Measurements from ENCODE around the gene APOL4. TPM values are rescaled to one million over a fixed set of nuclear protein-coding genes. Genes with fewer than 3 reads are reported as not detected.
"Not testable (repeated sequence)": the region's sequence is repeated elsewhere in the genome, so short reads cannot be mapped to it uniquely, and the experiment has no call there.

Gene APOL4
- total RNA-seq, 2 experiments from 2014 or later = not detected

GRCh38 chr22:36234213-36234612 is 32.6 kb upstream of the APOL4 start:
- Mint-ChIP-seq H3K4me1 (ENCODE audit: low read depth) (peaks cover 46% of the 10 kb centered on the region), H3K27ac (no peak overlapping the region), H3K27me3 (no peaks in the 10 kb centered on the region), H3K4me3 (peak overlapping the region; percentile 17), H3K36me3 (ENCODE audit: low read depth) (peaks cover 90% of the 10 kb centered on the region), H3K9me3 (no peaks in the 10 kb centered on the region)
- POLR2A ChIA-PET = no interaction called here
- H3K4me3 ChIP-seq (ENCODE audit: low read length) = no peak overlapping the region
- H3K4me1 ChIP-seq (ENCODE audit: insufficient read depth, low read length) = peaks cover 45% of the 10 kb centered on the region
- ATAC-seq (ENCODE audit: poor library complexity) (no peak), DNase-seq (no peak)
- H3K9me3 ChIP-seq (ENCODE audit: control insufficient read depth in 1 of 2, insufficient read depth in 1 of 2, low read length in 2 of 2) = no peaks in the 10 kb centered on the region
- no peaks in the 10 kb centered on the region for H3K27me3 ChIP-seq (ENCODE audit: control insufficient read depth in 1 of 2, insufficient read depth in 2 of 2, low read length in 2 of 2)
- H3K27ac ChIP-seq (ENCODE audit: low read depth in 1 of 2, low read length in 2 of 2) = no peak overlapping the region
- intact Hi-C loops (cut with DNase I, micrococcal nuclease) = no loop called here
- CTCF ChIA-PET = no interaction called here
- TF ChIP-seq CTCF (IDR thresholded peaks at IDR 0.05) = no peak
- H3K36me3 ChIP-seq (ENCODE audit: insufficient read depth, low read length) = peaks cover 68% of the 10 kb centered on the region

- H3K9me3 Mint-ChIP-seq = no peaks in the 10 kb centered on the region
- no peak for DNase-seq
- no peak overlapping the region for H3K4me3 Mint-ChIP-seq
- POLR2A ChIA-PET = no interaction called here
- peaks cover 91% of the 10 kb centered on the region for H3K36me3 Mint-ChIP-seq (ENCODE audit: low read depth)
- H3K27ac Mint-ChIP-seq = peak overlapping the region; percentile 9
- TF ChIP-seq CTCF (IDR thresholded peaks at IDR 0.05) = no peak
- H3K27ac ChIP-seq (ENCODE audit: low read depth in 1 of 2, low read length in 2 of 2) = no peak overlapping the region
- no peak for ATAC-seq (ENCODE audit: poor library complexity)
- peaks cover 41% of the 10 kb centered on the region for H3K4me1 ChIP-seq (ENCODE audit: insufficient read depth, low read length)
- no peaks in the 10 kb centered on the region for H3K9me3 ChIP-seq (ENCODE audit: control insufficient read depth in 1 of 2, insufficient read depth in 1 of 2, low read length in 2 of 2)
- H3K4me1 Mint-ChIP-seq (ENCODE audit: low read depth) = peaks cover 42% of the 10 kb centered on the region
- no peaks in the 10 kb centered on the region for H3K27me3 ChIP-seq (ENCODE audit: control insufficient read depth in 1 of 2, insufficient read depth in 2 of 2, low read length in 2 of 2)
- CTCF ChIA-PET = no interaction called here
- H3K36me3 ChIP-seq (ENCODE audit: insufficient read depth, low read length) = peaks cover 71% of the 10 kb centered on the region
- intact Hi-C loops (cut with DNase I, micrococcal nuclease) = no loop called here
- H3K27me3 Mint-ChIP-seq = no peaks in the 10 kb centered on the region
- no peak overlapping the region for H3K4me3 ChIP-seq (ENCODE audit: low read length)
Observed at GRCh38 chr22:36233796-36234195, 32.2 kb upstream of the APOL4 start.

GRCh38 chr22:36232715-36233401 is 31.2 kb upstream of the APOL4 start:
- H3K36me3 Mint-ChIP-seq (ENCODE audit: low read depth) = peaks cover 91% of the 10 kb centered on the region
- ATAC-seq (ENCODE audit: poor library complexity) (no peak), DNase-seq (peak in 1 of 14 experiments; percentile 14)
- H3K4me3 Mint-ChIP-seq = no peak overlapping the region
- no peaks in the 10 kb centered on the region for H3K9me3 Mint-ChIP-seq
- H3K27ac ChIP-seq (ENCODE audit: low read depth in 1 of 2, low read length in 2 of 2) = no peak overlapping the region
- ChIA-PET CTCF (no interaction called here), POLR2A (no interaction called here)
- no peak for TF ChIP-seq CTCF (IDR thresholded peaks at IDR 0.05)
- no peaks in the 10 kb centered on the region for H3K27me3 Mint-ChIP-seq
- no peaks in the 10 kb centered on the region for H3K9me3 ChIP-seq (ENCODE audit: control insufficient read depth in 1 of 2, insufficient read depth in 1 of 2, low read length in 2 of 2)
- intact Hi-C loops (cut with DNase I, micrococcal nuclease) = no loop called here
- peaks cover 36% of the 10 kb centered on the region for H3K4me1 Mint-ChIP-seq (ENCODE audit: low read depth)
- no peak overlapping the region for H3K4me3 ChIP-seq (ENCODE audit: low read length)
- H3K36me3 ChIP-seq (ENCODE audit: insufficient read depth, low read length) = peaks cover 80% of the 10 kb centered on the region
- H3K27me3 ChIP-seq (ENCODE audit: control insufficient read depth in 1 of 2, insufficient read depth in 2 of 2, low read length in 2 of 2) = no peaks in the 10 kb centered on the region
- H3K4me1 ChIP-seq (ENCODE audit: insufficient read depth, low read length) = peaks cover 33% of the 10 kb centered on the region
- no peak overlapping the region for H3K27ac Mint-ChIP-seq

- Histone ChIP-seq H3K36me3 (ENCODE audit: insufficient read depth, low read length) (peaks cover 74% of the 10 kb centered on the region), H3K4me1 (ENCODE audit: insufficient read depth, low read length) (peaks cover 16% of the 10 kb centered on the region)
- DNase-seq; H3K27ac Mint-ChIP-seq; H3K4me3 ChIP-seq (ENCODE audit: low read length); H3K27me3 ChIP-seq (ENCODE audit: control insufficient read depth in 1 of 2, insufficient read depth in 2 of 2, low read length in 2 of 2); H3K4me3 Mint-ChIP-seq; H3K9me3 Mint-ChIP-seq; H3K27ac ChIP-seq (ENCODE audit: low read depth in 1 of 2, low read length in 2 of 2); intact Hi-C loops (cut with DNase I, micrococcal nuclease); CTCF ChIA-PET; H3K9me3 ChIP-seq (ENCODE audit: control insufficient read depth in 1 of 2, insufficient read depth in 1 of 2, low read length in 2 of 2); ATAC-seq (ENCODE audit: poor library complexity); H3K27me3 Mint-ChIP-seq; POLR2A ChIA-PET: not testable (repeated sequence)
- Mint-ChIP-seq H3K36me3 (ENCODE audit: low read depth) (peaks cover 93% of the 10 kb centered on the region), H3K4me1 (ENCODE audit: low read depth) (peaks cover 21% of the 10 kb centered on the region)
Observed at GRCh38 chr22:36231051-36231450, 29.4 kb upstream of the APOL4 start.

GRCh38 chr22:36229649-36230048 is 28.0 kb upstream of the APOL4 start:
- DNase-seq; H3K4me1 Mint-ChIP-seq (ENCODE audit: low read depth); H3K27me3 Mint-ChIP-seq; H3K4me1 ChIP-seq (ENCODE audit: insufficient read depth, low read length); H3K4me3 ChIP-seq (ENCODE audit: low read length); H3K9me3 Mint-ChIP-seq; H3K4me3 Mint-ChIP-seq; CTCF ChIA-PET; H3K27me3 ChIP-seq (ENCODE audit: control insufficient read depth in 1 of 2, insufficient read depth in 2 of 2, low read length in 2 of 2); H3K27ac Mint-ChIP-seq; intact Hi-C loops (cut with DNase I, micrococcal nuclease); POLR2A ChIA-PET; ATAC-seq (ENCODE audit: poor library complexity); H3K9me3 ChIP-seq (ENCODE audit: control insufficient read depth in 1 of 2, insufficient read depth in 1 of 2, low read length in 2 of 2); H3K27ac ChIP-seq (ENCODE audit: low read depth in 1 of 2, low read length in 2 of 2): not testable (repeated sequence)
- peaks cover 79% of the 10 kb centered on the region for H3K36me3 Mint-ChIP-seq (ENCODE audit: low read depth)
- H3K36me3 ChIP-seq (ENCODE audit: insufficient read depth, low read length) = peaks cover 64% of the 10 kb centered on the region
